ENCODE measurements around the gene ZNF423. TPM values are rescaled to one million over a fixed set of nuclear protein-coding genes. Genes with fewer than 3 reads are reported as not detected.

The ZNF423 gene
- polyA plus RNA-seq, 1 donor from 2014 or later = 4.5 TPM

- no peak overlapping the region for H3K9ac ChIP-seq (ENCODE audit: low read length)
- no peak overlapping the region for H2AFZ ChIP-seq (ENCODE audit: low read depth, low read length)
- H3K9me2 ChIP-seq (ENCODE audit: insufficient read depth, low read length) = no peaks in the 10 kb centered on the region
- H4K20me1 ChIP-seq (ENCODE audit: insufficient read depth) = no peaks in the 10 kb centered on the region
- H3K27ac ChIP-seq (ENCODE audit: low read length) = no peak overlapping the region
- H3F3A ChIP-seq (ENCODE audit: insufficient read depth, low read length, poor library complexity, severe bottlenecking) = no peaks in the 10 kb centered on the region
- no peaks in the 10 kb centered on the region for H3K79me2 ChIP-seq (replicated peaks; ENCODE audit: insufficient read depth, low read length)
- H3K4me2 ChIP-seq (ENCODE audit: low read length) = no peak overlapping the region
- H3K36me3 ChIP-seq (ENCODE audit: insufficient read depth, low read length) = peaks cover 6% of the 10 kb centered on the region
- no peak overlapping the region for H3K4me3 ChIP-seq (ENCODE audit: low read length)
- H3K27me3 ChIP-seq (ENCODE audit: insufficient read depth, low read depth, low read length) = no peaks in the 10 kb centered on the region
- no peaks in the 10 kb centered on the region for H3K9me3 ChIP-seq (ENCODE audit: low read length)
- no peak for TF ChIP-seq RAD21 (conservative IDR thresholded peaks at IDR 0.05)
- no peak for TF ChIP-seq EP300 (conservative IDR thresholded peaks at IDR 0.05; ENCODE audit: poor library complexity, severe bottlenecking)
- no peak for TF ChIP-seq REST (IDR thresholded peaks at IDR 0.05; ENCODE audit: borderline replicate concordance)
- no peak for TF ChIP-seq TAF1 (IDR thresholded peaks at IDR 0.05; ENCODE audit: low read depth)
- no peak for TF ChIP-seq POLR2AphosphoS5 (IDR thresholded peaks at IDR 0.05)
- TF ChIP-seq EZH2 (IDR thresholded peaks at IDR 0.05; ENCODE audit: borderline replicate concordance, insufficient read depth, low read length, poor library complexity, severe bottlenecking) = no peak
- TF ChIP-seq, protein P1, sequence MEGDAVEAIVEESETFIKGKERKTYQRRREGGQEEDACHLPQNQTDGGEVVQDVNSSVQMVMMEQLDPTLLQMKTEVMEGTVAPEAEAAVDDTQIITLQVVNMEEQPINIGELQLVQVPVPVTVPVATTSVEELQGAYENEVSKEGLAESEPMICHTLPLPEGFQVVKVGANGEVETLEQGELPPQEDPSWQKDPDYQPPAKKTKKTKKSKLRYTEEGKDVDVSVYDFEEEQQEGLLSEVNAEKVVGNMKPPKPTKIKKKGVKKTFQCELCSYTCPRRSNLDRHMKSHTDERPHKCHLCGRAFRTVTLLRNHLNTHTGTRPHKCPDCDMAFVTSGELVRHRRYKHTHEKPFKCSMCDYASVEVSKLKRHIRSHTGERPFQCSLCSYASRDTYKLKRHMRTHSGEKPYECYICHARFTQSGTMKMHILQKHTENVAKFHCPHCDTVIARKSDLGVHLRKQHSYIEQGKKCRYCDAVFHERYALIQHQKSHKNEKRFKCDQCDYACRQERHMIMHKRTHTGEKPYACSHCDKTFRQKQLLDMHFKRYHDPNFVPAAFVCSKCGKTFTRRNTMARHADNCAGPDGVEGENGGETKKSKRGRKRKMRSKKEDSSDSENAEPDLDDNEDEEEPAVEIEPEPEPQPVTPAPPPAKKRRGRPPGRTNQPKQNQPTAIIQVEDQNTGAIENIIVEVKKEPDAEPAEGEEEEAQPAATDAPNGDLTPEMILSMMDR (IDR thresholded peaks at IDR 0.05; ENCODE audit: poor library complexity, severe bottlenecking) = no peak
- no peak for TF ChIP-seq SMC3 (conservative IDR thresholded peaks at IDR 0.05; ENCODE audit: poor library complexity)
- no peak for TF ChIP-seq MXI1 (conservative IDR thresholded peaks at IDR 0.05; ENCODE audit: poor library complexity, severe bottlenecking)
Observed at GRCh38 chr16:49644145-49644463, 211.8 kb downstream of the ZNF423 start.

DNA sequence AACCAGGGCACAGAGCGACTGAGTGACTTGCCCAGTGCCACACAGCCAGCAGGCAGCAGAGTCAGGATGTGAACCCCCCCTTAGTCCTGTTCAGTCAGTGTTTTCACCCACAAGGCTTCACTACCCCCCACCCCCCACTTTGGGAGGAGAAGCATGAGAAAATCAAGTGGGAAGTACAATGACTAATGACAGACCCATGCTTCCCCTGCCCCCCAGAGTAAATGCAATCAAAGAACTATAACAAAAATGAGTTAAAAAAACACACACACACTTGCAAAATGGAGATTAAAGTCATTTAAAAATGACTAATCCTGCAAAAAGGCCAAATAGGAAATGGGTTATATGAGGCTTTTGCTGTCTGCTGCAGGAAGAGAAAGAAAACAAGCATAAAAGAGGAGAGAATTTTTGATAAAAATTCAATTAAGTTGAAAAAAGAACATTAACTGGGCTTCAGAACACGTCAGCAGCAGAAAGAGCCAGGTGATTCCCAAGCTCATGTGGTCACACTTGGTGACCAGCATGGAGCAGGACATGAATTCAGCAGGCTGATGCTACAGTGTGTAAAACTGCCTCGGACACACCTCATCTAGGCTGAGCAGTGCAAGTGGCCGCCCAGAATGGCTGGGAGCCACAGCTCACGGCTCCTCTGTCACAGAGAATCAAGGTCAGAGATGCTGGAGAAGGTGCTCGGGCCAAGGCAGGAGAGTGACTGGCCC lies 212.3 kb downstream of the ZNF423 start:
- Histone ChIP-seq H3K9me3 (ENCODE audit: low read length) (no peaks in the 10 kb centered on the region), H2AFZ (ENCODE audit: low read depth, low read length) (no peak overlapping the region), H3K27ac (ENCODE audit: low read length) (no peak overlapping the region), H4K20me1 (ENCODE audit: insufficient read depth) (no peaks in the 10 kb centered on the region), H3K27me3 (ENCODE audit: insufficient read depth, low read depth, low read length) (no peaks in the 10 kb centered on the region), H3K36me3 (ENCODE audit: insufficient read depth, low read length) (peaks cover 6% of the 10 kb centered on the region), H3K9ac (ENCODE audit: low read length) (no peak overlapping the region), H3K9me2 (ENCODE audit: insufficient read depth, low read length) (no peaks in the 10 kb centered on the region), H3F3A (ENCODE audit: insufficient read depth, low read length, poor library complexity, severe bottlenecking) (no peaks in the 10 kb centered on the region), H3K4me3 (ENCODE audit: low read length) (no peak overlapping the region), H3K4me2 (ENCODE audit: low read length) (no peak overlapping the region), H3K79me2 (replicated peaks; ENCODE audit: insufficient read depth, low read length) (no peaks in the 10 kb centered on the region)
- TF ChIP-seq RAD21 (conservative IDR thresholded peaks at IDR 0.05) (no peak), REST (IDR thresholded peaks at IDR 0.05; ENCODE audit: borderline replicate concordance) (no peak), POLR2AphosphoS5 (IDR thresholded peaks at IDR 0.05) (no peak), SMC3 (conservative IDR thresholded peaks at IDR 0.05; ENCODE audit: poor library complexity) (no peak), TAF1 (IDR thresholded peaks at IDR 0.05; ENCODE audit: low read depth) (no peak), EP300 (conservative IDR thresholded peaks at IDR 0.05; ENCODE audit: poor library complexity, severe bottlenecking) (no peak), EZH2 (IDR thresholded peaks at IDR 0.05; ENCODE audit: borderline replicate concordance, insufficient read depth, low read length, poor library complexity, severe bottlenecking) (no peak), MXI1 (conservative IDR thresholded peaks at IDR 0.05; ENCODE audit: poor library complexity, severe bottlenecking) (no peak)
- TF ChIP-seq, protein P1 (IDR thresholded peaks at IDR 0.05; ENCODE audit: poor library complexity, severe bottlenecking) = no peak
